Stimulated activated CD4-positive, alpha-beta T cell treated with anti-CD3 and anti-CD28 coated beads, TNF-alpha, amount 100 ng/mL, for 48 hours (primary cell): Measurements from ENCODE around the gene FPR1.

Experiments
- DNase-seq, 3 donors: peaks; one replicate each; pipeline ENCODE4 v3.0.0-alpha.2; 2020; ENCODE audit warnings: low read depth in 3 of 3

FPR1 gene

GRCh38 chr19:51706296-51706695, 45.4 kb downstream of the FPR1 start:
- DNase-seq = no peak

GRCh38 chr19:51704626-51705025, 47.1 kb downstream of the FPR1 start:
- DNase-seq = no peak

GRCh38 chr19:51703575-51704515, 47.8 kb downstream of the FPR1 start:
- peak; percentile 91 to 99 (median 93) for DNase-seq

- DNase-seq = no peak
These were observed 48.7 kb downstream of the FPR1 start for GRCh38 chr19:51702825-51703574.

- peak in 2 of 3 donors; percentile 42 to 58 for DNase-seq
These were observed 49.4 kb downstream of the FPR1 start for GRCh38 chr19:51702103-51702824.

GRCh38 chr19:51701468-51702100, 50.1 kb downstream of the FPR1 start:
- DNase-seq = no peak

- no peak for DNase-seq
These were observed 52.5 kb downstream of the FPR1 start for GRCh38 chr19:51699170-51699569.

- DNase-seq = no peak
These were observed 53.4 kb downstream of the FPR1 start for GRCh38 chr19:51698296-51698695.

- no peak for DNase-seq
These were observed 54.4 kb downstream of the FPR1 start for GRCh38 chr19:51697169-51697776.

GRCh38 chr19:51696606-51697005, 55.1 kb downstream of the FPR1 start:
- no peak for DNase-seq
